Activated CD4-positive, alpha-beta T cell treated with anti-CD3 and anti-CD28 coated beads, Interleukin-2, Interleukin-4, amounts not matched to agents 100 ng/mL and 50 ng/mL, durations not matched to agents 16 hours and 8 hours (primary cell): ENCODE measurements around the gene EBF3.

Experiments used
- DNase-seq: peaks from one replicate; pipeline ENCODE4 v3.0.0-alpha.2; 2020; ENCODE audit warnings: low spot score

Gene EBF3

DNA sequence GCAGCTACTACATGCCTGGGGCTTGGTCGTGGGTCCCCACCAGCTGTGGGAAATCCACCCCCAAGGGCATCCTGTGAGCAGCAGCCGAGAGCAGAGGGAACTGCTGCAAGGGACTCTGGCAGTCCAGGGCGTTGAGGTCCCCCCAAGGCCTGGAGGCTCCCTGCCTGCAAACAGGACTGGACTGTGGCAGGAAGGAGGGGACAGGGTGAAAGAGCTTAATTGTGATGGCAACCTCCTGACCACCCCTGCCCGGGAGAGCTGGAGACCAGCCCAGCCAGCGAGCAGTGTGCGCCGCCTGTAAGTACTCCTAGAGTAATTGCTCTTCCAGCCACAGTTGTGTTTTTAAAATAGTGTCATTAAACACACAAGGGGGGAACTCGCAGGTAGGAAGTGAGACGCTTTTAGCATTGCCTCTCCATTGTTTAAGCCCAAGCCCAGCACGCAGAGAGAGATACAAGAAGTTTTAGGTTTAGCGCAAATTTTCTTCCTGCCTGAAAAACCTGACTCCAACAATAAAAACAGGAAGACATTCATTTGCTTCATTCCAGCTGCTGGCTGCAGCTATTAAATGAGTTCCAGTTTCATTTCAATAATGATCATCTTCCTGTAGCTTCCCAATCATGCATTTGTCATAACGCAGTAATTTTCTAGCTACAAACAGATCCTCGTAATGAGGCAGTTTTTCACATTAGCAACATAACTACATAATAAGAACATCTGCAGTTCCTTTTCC is 111.1 kb downstream of the EBF3 start:
- no peak for DNase-seq

DNA sequence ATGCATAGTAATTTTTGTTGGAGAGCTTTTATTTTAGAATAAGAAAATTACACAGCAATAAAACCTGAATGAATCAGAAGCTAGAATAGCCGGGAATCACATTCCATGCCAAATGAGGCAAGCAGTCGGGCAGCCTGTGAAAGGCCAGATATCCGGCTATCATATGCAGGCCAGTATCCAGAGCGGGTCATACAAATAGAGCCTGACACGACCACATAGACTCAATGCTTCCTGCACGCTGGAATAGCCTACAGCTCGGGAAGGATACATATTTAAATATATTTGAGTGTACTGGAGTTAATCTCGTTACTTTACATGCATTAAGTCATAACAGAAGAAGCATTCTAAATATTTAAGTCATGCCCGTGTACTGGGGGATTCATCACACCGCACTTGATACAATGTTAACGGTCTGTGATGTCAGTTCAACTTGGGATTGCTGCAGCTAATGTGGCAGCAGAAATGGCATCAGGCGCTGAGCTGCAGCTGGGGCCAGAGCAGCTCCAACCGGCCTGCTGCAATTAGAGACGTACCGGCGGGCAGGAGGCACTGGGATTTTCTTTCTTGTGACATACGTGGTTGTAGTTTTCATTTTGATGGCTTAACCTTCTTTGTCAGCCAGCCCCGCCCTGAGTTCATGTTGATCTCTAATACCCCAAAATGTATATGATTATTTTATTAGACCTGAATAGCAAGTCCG is 112.0 kb downstream of the EBF3 start:
- no peak for DNase-seq

GRCh38 chr10:129850790-129851189 is 113.3 kb downstream of the EBF3 start:
- no peak for DNase-seq

DNA sequence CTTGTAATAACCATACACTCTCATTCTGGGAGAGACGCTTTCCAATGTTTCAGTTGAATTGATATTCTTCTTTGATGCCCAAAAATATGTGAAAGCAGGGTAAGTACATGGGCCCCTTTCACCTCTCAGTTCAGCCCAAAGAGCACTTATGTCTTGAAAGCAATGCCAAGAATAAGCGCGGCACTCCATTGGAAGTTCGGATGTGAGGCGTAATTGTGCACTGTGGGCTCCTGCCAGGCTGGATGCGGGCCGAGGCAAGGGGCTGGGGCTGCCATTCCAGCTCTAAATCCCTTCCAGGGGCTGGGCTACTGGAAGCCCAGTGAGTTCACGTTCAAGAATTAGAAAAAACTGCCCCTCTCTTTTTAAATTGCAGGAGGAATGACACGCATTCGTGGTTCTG is 113.8 kb downstream of the EBF3 start:
- DNase-seq: no peak

DNA sequence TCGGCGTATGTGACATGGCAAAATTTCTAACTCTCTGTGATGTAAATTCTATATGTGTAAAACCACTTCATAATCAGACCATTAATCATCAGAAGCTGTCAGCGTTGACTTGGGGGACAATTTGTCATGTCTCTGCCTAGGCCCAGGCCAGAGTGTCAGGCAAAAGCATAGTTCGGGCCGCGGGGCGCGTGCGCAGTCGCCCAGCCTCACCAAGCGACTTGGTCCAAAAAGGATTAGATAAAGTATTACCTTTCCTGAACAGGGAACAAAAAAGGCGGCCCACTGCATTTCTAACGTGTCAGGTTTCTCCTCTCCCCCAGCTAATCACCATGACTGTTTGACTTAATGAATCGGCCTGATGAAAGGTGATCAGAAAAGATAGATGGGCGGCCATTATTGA is 114.2 kb downstream of the EBF3 start:
- DNase-seq: no peak

DNA sequence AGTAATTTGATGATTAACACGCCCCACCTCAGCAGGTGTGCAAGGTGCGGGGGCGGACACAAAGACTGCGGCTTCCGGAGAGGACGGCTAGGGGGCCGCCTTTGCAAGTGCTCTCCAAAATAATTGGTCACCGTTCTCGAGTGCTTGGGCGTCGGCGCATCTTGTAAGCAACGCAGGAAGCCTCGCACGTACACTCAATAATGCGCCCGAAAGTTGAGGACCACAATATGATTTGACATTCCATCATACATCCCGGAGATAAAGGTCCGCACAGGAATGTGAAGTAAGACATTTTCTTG is 114.7 kb downstream of the EBF3 start:
- DNase-seq: no peak

- no peak for DNase-seq
Measured at GRCh38 chr10:129848696-129849451, 115.2 kb downstream of the EBF3 start.

DNA sequence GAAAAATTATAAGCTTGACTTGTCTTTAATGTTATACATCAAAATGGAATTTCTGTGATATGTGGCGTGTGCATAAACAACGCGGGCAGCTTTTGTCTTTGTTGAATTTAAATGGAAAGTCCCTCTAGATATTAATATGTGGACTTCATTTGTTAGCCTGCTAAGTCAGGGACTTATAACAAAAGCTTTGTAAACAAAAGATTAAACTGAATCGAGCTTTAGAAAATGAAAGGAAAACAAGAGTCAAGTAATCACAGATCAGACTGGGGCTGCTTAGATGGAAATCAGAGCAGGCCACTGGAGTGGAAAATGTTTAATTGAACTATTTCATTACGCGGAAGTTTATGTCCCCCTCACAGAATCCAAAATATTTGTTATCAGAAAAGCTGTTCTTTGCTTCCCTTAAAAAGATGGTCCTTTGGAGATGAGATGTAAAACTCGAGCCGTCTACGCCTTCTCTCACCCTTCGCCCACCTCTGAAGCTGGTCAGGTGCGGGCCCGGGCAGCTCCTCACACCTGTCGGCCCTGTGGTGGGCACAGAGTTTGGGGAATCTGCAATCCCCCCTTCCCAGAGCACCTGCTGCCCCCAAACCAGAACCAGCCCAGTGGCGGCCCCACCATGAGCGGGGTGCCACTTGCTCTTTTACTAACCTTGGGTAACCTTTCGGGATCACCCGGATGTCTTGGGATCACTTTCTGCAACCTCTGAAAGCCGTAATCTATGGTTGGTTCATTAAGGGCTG is 116.2 kb downstream of the EBF3 start:
- no peak for DNase-seq

DNA sequence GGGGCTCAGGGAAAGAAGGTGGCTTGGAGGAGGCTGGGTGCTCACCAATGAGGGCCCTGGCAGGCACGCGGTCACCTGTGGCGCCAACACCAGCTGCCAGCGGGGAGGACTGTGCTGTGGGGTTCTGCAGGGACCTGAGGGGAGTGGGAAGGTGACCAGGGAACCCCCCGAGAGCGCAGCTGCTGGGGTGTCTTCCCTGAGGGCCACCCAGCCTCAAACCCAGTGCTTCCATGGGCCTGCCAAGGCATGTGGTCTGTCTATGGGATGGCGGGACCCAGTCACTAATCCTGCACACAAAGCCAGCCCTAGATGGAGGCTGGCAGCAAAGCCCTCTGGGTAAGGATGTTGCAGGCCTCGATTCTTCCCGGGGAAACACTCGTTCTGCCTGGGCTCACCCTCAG is 117.1 kb downstream of the EBF3 start:
- no peak for DNase-seq

GRCh38 chr10:129845111-129845753 is 118.8 kb downstream of the EBF3 start:
- DNase-seq: no peak

DNA sequence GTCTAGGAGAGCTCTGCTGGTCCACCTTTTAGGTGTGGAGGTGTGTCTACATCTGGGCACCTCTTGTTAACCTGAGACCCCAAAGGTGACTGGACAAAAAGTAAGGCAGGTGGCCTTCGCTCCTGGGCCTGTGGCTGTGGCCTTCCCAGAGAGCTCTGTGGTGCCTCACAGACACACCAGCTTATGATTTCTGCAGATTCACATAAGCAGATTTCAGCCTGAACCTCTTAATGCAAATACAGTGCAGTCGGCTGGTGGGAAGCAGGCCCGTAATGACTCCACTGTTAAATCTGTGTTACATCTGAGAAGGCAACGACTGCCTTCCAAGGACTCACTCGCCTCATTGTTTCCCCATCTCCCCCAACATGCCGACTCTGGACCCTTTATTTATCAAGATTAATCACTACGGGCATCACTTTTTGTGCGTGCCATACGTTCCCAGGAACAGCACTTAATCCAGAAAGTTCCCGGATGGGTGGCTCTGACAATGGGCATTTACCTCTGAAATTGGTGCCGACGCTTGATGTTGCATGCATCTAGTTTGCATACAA is 119.8 kb downstream of the EBF3 start:
- no peak for DNase-seq

DNA sequence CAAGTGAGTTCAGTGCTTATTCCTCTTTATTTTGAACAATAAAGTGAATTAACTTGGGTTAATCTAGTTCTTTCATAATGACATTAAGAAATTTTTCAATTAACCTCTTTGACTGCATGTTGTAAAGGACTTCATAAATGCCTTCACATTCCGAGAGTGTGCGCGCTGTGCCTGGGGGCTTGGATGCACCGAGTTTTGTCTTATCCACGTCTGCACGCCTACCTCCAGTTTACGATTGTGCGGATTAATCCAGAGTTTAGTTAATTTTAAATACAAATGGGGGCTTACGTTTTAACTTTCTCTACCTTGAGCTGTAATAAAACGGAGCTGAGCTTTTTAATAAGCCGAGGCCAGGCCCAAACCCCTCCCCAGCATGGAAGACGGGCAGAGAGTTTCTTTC is 120.4 kb downstream of the EBF3 start:
- no peak for DNase-seq

DNA sequence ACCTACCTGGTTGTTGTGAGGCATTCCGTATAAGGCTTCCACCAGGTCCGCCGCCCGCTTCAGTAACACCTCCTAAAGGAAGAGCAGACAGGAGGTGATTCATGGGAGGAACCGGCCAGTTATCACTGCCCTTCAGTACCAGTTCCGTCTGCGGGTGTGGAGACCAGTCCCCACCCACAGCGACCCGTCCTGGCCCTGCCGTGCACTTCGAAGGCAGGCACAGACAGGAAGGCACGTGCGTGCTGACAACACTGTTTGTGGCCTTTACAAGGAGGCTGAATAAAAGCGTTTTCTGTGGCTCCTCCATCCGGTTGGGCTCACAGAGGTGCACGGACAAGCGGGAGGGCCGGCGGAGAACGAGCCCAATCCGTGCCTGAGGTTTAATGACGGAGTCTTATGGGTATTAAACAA is 120.9 kb downstream of the EBF3 start:
- no peak for DNase-seq

GRCh38 chr10:129842031-129842430 is 122.0 kb downstream of the EBF3 start:
- DNase-seq: no peak

DNA sequence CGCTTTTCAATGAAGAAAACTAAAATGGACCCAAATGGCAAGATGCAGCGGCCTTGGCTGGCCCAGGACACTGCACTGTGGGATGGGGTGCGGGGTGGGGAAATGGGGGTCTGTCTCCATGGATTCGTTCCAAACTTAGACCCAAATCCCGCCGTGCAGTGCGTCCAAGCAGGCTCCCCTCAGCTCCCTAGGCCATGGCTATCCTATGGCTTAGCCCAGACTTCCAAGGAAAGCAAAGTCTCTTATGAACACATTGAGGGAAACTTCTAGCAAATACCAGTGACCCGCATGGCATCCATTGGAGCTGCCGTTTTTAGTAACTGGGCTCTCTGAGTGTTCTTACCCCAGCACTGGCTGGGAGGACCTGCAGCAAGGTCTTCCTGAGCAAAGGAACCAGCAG is 122.5 kb downstream of the EBF3 start:
- no peak for DNase-seq

DNA sequence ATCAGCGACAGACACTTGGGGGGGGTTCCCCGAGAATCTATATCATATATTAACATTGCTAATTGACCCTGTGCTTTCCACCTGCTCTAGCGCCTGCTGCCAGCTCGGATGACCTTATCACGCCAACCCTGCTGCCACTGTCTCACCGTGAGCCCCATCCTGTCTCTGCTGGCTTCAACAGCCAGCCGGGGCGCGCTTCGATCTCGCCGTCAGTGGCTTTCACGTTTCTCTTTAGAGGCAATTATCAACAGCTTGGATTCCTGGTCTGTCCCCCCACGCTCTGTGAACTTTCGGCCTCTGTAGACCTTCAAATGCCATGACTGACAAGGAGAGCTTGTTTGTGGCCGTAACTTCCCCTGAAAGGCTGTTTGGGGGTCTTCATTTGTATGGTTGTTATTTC is 123.0 kb downstream of the EBF3 start:
- DNase-seq: no peak

DNA sequence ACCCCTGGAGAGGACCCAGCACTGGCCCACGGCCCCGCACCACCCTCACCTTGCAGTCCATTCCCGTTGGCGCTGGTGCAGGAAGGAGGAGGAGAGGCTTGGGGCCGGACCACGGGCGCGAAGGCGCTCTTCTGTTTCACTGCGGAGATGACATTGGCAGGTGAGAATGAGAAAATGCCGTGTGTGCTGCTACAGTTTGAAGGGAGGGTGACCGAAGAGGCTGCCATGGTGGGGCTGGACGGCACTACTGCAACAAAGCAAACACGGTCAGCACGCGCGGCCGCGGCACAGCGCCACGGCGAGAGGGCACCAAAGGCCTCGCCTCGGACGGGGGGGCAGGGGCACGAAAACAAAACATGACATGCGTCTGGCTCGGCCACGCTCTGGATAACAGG is 123.9 kb downstream of the EBF3 start:
- DNase-seq: no peak

DNA sequence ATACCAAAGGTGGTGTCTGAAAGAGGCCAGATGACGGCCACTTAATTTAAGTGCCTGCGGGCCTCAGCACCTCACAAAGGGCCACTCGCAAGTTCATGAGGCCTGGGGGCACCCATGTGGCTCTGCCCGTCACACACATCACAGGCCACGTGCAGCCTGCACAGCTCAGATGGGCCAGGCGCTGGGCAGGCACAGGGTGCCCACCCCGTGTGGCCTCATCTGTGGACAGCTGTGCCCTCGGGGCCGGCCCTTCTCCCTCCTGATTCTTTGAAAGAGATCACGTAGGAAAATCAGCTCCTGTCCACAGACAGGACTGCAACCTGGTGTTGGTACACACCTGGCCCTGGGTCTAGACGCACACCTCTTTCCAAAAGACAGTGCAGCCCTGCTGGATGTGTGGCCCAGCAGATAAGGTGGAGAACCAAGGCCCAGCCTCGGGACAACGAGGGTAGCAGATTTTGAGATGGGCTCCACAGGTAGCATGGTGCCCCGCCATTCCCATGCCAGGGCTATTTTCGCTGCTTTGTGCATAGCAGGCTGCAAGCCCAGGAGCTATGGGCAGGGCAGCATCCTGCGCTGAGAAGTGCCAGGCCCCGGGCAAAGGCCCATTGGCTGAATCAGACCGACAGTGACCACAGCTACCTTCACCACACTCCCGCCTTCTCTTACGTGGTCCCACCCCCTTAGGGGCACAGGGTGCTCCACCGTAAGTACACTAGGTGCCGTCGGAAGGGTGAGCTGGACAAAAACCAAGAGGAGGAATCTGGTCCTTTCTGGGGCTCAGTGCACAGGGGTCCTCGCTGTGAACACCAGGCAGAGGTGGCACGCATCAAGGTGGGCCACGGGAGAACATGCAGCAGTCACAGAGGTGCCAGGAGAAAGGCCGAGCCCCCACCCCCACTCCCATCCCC is 124.5 kb downstream of the EBF3 start:
- DNase-seq: no peak

GRCh38 chr10:129838794-129839193 is 125.3 kb downstream of the EBF3 start:
- no peak for DNase-seq

DNA sequence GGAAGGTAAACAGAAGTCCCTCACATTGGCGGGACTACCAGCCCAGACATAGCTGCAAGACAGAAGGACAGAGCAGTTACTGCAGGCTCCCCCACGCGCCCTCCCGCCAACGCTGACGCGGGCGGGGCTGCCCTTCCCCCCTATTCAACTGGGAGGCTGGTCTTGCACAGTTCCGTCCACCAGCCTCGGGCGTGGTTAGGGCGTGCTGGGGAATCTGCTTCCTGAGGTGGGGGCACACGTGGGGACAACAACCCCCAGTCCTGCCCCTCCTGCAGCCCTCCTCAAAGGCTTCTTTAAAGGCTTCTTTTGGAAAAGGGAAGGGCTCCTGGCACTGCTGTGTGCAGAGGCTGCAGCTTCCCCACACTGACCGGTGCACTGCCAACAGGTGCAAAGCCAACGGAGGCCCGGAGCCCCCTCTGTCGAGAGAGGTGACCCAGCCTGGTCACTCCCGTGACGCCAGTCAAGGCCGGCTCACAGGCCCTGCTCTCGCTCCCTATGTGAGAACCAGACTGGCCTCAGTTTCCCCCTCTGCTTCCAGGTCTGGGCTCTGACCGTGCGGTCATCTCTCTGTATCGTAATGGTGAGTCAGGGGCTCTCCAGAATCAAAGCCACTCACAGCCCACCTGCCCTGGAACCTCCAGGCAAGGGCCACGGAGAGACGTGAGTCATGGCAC is 126.0 kb downstream of the EBF3 start:
- no peak for DNase-seq
